Vagina (tissue), 2 donors: ENCODE results near the gene SLC5A5. TPM values are rescaled to one million over a fixed set of nuclear protein-coding genes. Genes with fewer than 3 reads are reported as not detected.

Experiments used
- DNase-seq, 2 donors: peaks; one replicate each; pipeline ENCODE4 v3.0.0-alpha.2; 2017; ENCODE audit errors: extremely low spot score in 2 of 2
- H3K27ac ChIP-seq: fragments of 200-600 bp; sonication (generic); one replicate; pipeline ENCODE4 v1.5.1; 2019
- H3K27me3 ChIP-seq: fragments of 200-600 bp; sonication (generic); one replicate; pipeline ENCODE4 v1.5.1; 2019
- H3K36me3 ChIP-seq, 2 donors: fragments of 200-600 bp; sonication (generic); one replicate each; pipeline ENCODE4 v1.5.1; 2017 to 2019
- H3K4me1 ChIP-seq: fragments of 200-600 bp; sonication (generic); one replicate; pipeline ENCODE4 v1.5.1; 2019
- H3K4me3 ChIP-seq, 2 donors: fragments of 200-600 bp; sonication (generic); 1 replicate in 1 of 2; 2 replicates in 1 of 2; pipeline ENCODE4 v1.5.1; 2016 to 2019
- H3K9me3 ChIP-seq: fragments of 200-600 bp; sonication (generic); one replicate; pipeline ENCODE4 v1.5.1; 2019
- CTCF ChIP-seq, 3 experiments: fragments of 450-650 bp in 2 of 3; fragments of 200-600 bp in 1 of 3; sonication (generic) in 1 of 3; IDR thresholded peaks; one replicate each; pipeline ENCODE4 v1.5.1; 2017 to 2019; ENCODE audit warnings: antibody characterized with exemption in 3 of 3, mild to moderate bottlenecking in 2 of 3, moderate library complexity in 2 of 3
- POLR2A ChIP-seq, 2 donors: fragments of 450-650 bp; IDR thresholded peaks; one replicate each; pipeline ENCODE4 v1.6.1; 2017; ENCODE audit warnings: antibody characterized with exemption in 2 of 2, mild to moderate bottlenecking in 2 of 2, moderate library complexity in 2 of 2
- POLR2AphosphoS5 ChIP-seq, 2 donors: sonication (generic); formaldehyde crosslinking; IDR thresholded peaks; one replicate each; pipeline ENCODE4 v1.9.0; 2017; ENCODE audit warnings: antibody characterized with exemption in 2 of 2, mild to moderate bottlenecking in 2 of 2, low read depth in 1 of 2; ENCODE audit not compliant: insufficient read depth in 1 of 2
- intact Hi-C: fragments of 100-400 bp; cut with DNase I; formaldehyde crosslinking; loops from one replicate; pipeline ENCODE4 v1.15.1; 2023
- total RNA-seq: library from RNA; depleted of rRNA; stranded (reverse); fragments of >200 nt; gene quantifications from one replicate; pipeline ENCODE4 v1.2.3, GENCODE V29; 2016

The SLC5A5 gene
- total RNA-seq, 1 donor from 2014 or later, result not detected

- TF ChIP-seq POLR2AphosphoS5 (IDR thresholded peaks at IDR 0.05; ENCODE audit: insufficient read depth in 1 of 2, low read depth in 1 of 2), result no peak
- no peak for TF ChIP-seq CTCF (IDR thresholded peaks at IDR 0.05)
- no peak for TF ChIP-seq POLR2A (IDR thresholded peaks at IDR 0.05)
- DNase-seq, result no peak
- Histone ChIP-seq H3K36me3 (peaks cover 3 to 25% of the 10 kb centered on the region in 2 donors), H3K4me1 (peaks cover 5% of the 10 kb centered on the region), H3K9me3 (no peaks in the 10 kb centered on the region), H3K27me3 (peaks cover 5% of the 10 kb centered on the region), H3K27ac (no peak overlapping the region), H3K4me3 (no peak overlapping the region)
- intact Hi-C loops, result loop anchor here (10.0 kb wide), 1 partner anchor 128 kb away; no protein-coding TSS in a partner anchor
These were observed 4.7 kb upstream of the SLC5A5 start for GRCh38 chr19:17866964-17867486.

- Histone ChIP-seq H3K9me3 (no peaks in the 10 kb centered on the region), H3K4me3 (no peak overlapping the region), H3K27ac (no peak overlapping the region), H3K36me3 (peaks cover 0 to 8% of the 10 kb centered on the region in 2 donors), H3K4me1 (peaks cover 17% of the 10 kb centered on the region), H3K27me3 (peaks cover 7% of the 10 kb centered on the region)
- intact Hi-C loops, result loop anchor here (10.0 kb wide), 1 partner anchor 126 kb away; no protein-coding TSS in a partner anchor
- no peak for DNase-seq
- TF ChIP-seq CTCF (IDR thresholded peaks at IDR 0.05) (no peak), POLR2AphosphoS5 (IDR thresholded peaks at IDR 0.05; ENCODE audit: insufficient read depth in 1 of 2, low read depth in 1 of 2) (no peak), POLR2A (IDR thresholded peaks at IDR 0.05) (no peak)
These were observed 3.1 kb upstream of the SLC5A5 start for GRCh38 chr19:17868669-17869068.

- Histone ChIP-seq H3K4me3 (no peak overlapping the region), H3K27me3 (peaks cover 10% of the 10 kb centered on the region), H3K36me3 (peaks cover 0 to 3% of the 10 kb centered on the region in 2 donors), H3K4me1 (peaks cover 22% of the 10 kb centered on the region), H3K27ac (no peak overlapping the region), H3K9me3 (no peaks in the 10 kb centered on the region)
- TF ChIP-seq CTCF (IDR thresholded peaks at IDR 0.05) (no peak), POLR2A (IDR thresholded peaks at IDR 0.05) (no peak), POLR2AphosphoS5 (IDR thresholded peaks at IDR 0.05; ENCODE audit: insufficient read depth in 1 of 2, low read depth in 1 of 2) (no peak)
- intact Hi-C loops, result loop anchor here (10.0 kb wide), 1 partner anchor 126 kb away; no protein-coding TSS in a partner anchor
- DNase-seq, result no peak
These were observed 2.6 kb upstream of the SLC5A5 start for GRCh38 chr19:17869114-17869608.

GRCh38 chr19:17871032-17871877 is 490 bp upstream of the SLC5A5 start:
- Histone ChIP-seq H3K4me1 (peaks cover 23% of the 10 kb centered on the region), H3K27me3 (peaks cover 10% of the 10 kb centered on the region), H3K36me3 (no peaks in the 10 kb centered on the region), H3K4me3 (no peak overlapping the region), H3K9me3 (no peaks in the 10 kb centered on the region), H3K27ac (no peak overlapping the region)
- intact Hi-C loops, result no loop called here
- DNase-seq, result no peak
- TF ChIP-seq CTCF (IDR thresholded peaks at IDR 0.05) (no peak), POLR2A (IDR thresholded peaks at IDR 0.05) (no peak), POLR2AphosphoS5 (IDR thresholded peaks at IDR 0.05; ENCODE audit: insufficient read depth in 1 of 2, low read depth in 1 of 2) (no peak)
